Activated T-cell treated with anti-CD3 and anti-CD28 coated beads, Interleukin-2, amount 50 U/mL, for 24 hours (primary cell): ENCODE results near the gene PLXNB3.

Experiments used
- DNase-seq: peaks from one replicate; pipeline ENCODE4 v3.0.0-alpha.2; 2020
- H3K27ac Mint-ChIP-seq: 2 replicates; pipeline ENCODE4 v1.8.0; 2020; ENCODE audit warnings: mild to moderate bottlenecking, mixed read lengths
- H3K27me3 Mint-ChIP-seq: 2 replicates; pipeline ENCODE4 v1.8.0; 2020; ENCODE audit warnings: mixed read lengths
- H3K36me3 Mint-ChIP-seq: 2 replicates; pipeline ENCODE4 v1.8.0; 2020; ENCODE audit warnings: low read depth, mixed read lengths
- H3K4me1 Mint-ChIP-seq: 2 replicates; pipeline ENCODE4 v1.8.0; 2020; ENCODE audit warnings: low read depth, mixed read lengths
- H3K4me3 Mint-ChIP-seq: 2 replicates; pipeline ENCODE4 v1.8.0; 2020; ENCODE audit warnings: mild to moderate bottlenecking, moderate library complexity, mixed read lengths
- H3K9me3 Mint-ChIP-seq: 2 replicates; pipeline ENCODE4 v1.8.0; 2020; ENCODE audit warnings: mixed read lengths

Gene PLXNB3

GRCh38 chrX:153772316-153773217 is 8.5 kb downstream of the PLXNB3 start:
- peaks cover 9% of the 10 kb centered on the region for H3K27me3 Mint-ChIP-seq
- no peak overlapping the region for H3K4me3 Mint-ChIP-seq
- H3K9me3 Mint-ChIP-seq = no peaks in the 10 kb centered on the region
- no peak overlapping the region for H3K27ac Mint-ChIP-seq
- no peaks in the 10 kb centered on the region for H3K36me3 Mint-ChIP-seq
- DNase-seq = no peak
- H3K4me1 Mint-ChIP-seq = peaks cover 3% of the 10 kb centered on the region

DNA sequence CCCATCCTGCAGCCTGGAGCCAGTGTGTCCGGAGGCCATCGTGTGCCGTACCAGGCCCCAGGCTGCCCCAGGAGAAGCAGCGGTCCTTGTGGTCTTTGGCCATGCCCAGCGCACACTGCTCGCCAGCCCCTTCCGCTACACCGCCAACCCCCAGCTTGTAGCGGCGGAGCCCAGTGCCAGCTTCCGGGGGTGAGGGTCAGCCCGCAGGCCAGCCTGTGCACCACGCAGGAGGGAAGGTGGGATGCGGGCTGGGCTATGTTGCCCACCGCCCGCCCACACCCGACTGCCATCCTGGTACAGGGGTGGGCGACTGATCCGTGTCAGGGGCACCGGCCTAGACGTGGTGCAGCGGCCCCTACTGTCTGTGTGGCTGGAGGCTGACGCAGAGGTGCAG is 9.2 kb downstream of the PLXNB3 start:
- H3K4me3 Mint-ChIP-seq = no peak overlapping the region
- no peak overlapping the region for H3K27ac Mint-ChIP-seq
- H3K9me3 Mint-ChIP-seq = no peaks in the 10 kb centered on the region
- peaks cover 14% of the 10 kb centered on the region for H3K27me3 Mint-ChIP-seq
- no peak for DNase-seq
- no peaks in the 10 kb centered on the region for H3K36me3 Mint-ChIP-seq
- no peaks in the 10 kb centered on the region for H3K4me1 Mint-ChIP-seq

DNA sequence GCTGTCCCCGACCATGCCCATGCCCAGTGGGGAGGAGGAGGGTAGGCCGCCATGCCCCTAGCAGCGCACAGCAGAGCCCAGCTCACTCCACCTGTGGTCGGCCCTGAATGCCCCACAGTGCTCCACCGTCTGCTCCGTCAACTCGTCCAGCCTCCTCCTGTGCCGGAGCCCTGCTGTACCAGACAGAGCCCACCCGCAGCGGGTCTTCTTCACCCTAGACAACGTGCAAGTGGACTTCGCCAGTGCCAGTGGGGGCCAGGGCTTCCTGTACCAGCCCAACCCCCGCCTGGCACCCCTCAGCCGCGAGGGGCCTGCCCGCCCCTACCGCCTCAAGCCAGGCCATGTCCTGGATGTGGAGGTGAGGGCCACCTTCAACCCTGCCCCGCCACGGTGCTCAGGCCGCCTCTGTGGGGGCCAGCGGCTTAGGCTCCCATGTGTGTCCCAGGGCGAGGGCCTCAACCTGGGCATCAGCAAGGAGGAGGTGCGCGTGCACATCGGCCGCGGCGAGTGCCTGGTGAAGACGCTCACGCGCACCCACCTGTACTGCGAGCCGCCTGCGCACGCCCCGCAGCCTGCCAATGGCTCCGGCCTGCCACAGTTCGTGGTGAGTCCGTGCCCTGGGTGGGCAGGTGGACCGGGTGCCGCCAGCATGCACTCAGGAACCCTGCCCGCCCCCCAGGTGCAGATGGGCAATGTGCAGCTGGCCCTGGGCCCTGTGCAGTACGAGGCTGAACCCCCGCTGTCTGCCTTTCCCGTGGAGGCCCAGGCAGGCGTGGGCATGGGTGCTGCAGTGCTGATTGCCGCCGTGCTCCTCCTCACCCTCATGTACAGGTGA is 9.9 kb downstream of the PLXNB3 start:
- peaks cover 14% of the 10 kb centered on the region for H3K27me3 Mint-ChIP-seq
- H3K4me3 Mint-ChIP-seq = no peak overlapping the region
- H3K4me1 Mint-ChIP-seq = no peaks in the 10 kb centered on the region
- no peak overlapping the region for H3K27ac Mint-ChIP-seq
- no peaks in the 10 kb centered on the region for H3K36me3 Mint-ChIP-seq
- no peaks in the 10 kb centered on the region for H3K9me3 Mint-ChIP-seq
- no peak for DNase-seq

- Mint-ChIP-seq H3K36me3 (no peaks in the 10 kb centered on the region), H3K4me3 (no peak overlapping the region), H3K9me3 (no peaks in the 10 kb centered on the region), H3K4me1 (no peaks in the 10 kb centered on the region), H3K27me3 (peaks cover 14% of the 10 kb centered on the region), H3K27ac (no peak overlapping the region)
- no peak for DNase-seq
Observed at GRCh38 chrX:153774576-153775292, 10.7 kb downstream of the PLXNB3 start.

GRCh38 chrX:153775293-153776119 is 11.5 kb downstream of the PLXNB3 start:
- Mint-ChIP-seq H3K36me3 (no peaks in the 10 kb centered on the region), H3K9me3 (no peaks in the 10 kb centered on the region), H3K4me1 (peaks cover 3% of the 10 kb centered on the region), H3K4me3 (no peak overlapping the region), H3K27ac (no peak overlapping the region), H3K27me3 (peaks cover 17% of the 10 kb centered on the region)
- DNase-seq = no peak

- no peak for DNase-seq
- Mint-ChIP-seq H3K27ac (no peak overlapping the region), H3K36me3 (no peaks in the 10 kb centered on the region), H3K27me3 (peaks cover 17% of the 10 kb centered on the region), H3K9me3 (no peaks in the 10 kb centered on the region), H3K4me1 (peaks cover 3% of the 10 kb centered on the region), H3K4me3 (no peak overlapping the region)
Observed at GRCh38 chrX:153776120-153776599, 12.1 kb downstream of the PLXNB3 start.

GRCh38 chrX:153776611-153777045 is 12.6 kb downstream of the PLXNB3 start:
- H3K4me3 Mint-ChIP-seq = no peak overlapping the region
- H3K27me3 Mint-ChIP-seq = peaks cover 17% of the 10 kb centered on the region
- H3K36me3 Mint-ChIP-seq = no peaks in the 10 kb centered on the region
- H3K4me1 Mint-ChIP-seq = peaks cover 3% of the 10 kb centered on the region
- H3K9me3 Mint-ChIP-seq = no peaks in the 10 kb centered on the region
- H3K27ac Mint-ChIP-seq = no peak overlapping the region
- no peak for DNase-seq

DNA sequence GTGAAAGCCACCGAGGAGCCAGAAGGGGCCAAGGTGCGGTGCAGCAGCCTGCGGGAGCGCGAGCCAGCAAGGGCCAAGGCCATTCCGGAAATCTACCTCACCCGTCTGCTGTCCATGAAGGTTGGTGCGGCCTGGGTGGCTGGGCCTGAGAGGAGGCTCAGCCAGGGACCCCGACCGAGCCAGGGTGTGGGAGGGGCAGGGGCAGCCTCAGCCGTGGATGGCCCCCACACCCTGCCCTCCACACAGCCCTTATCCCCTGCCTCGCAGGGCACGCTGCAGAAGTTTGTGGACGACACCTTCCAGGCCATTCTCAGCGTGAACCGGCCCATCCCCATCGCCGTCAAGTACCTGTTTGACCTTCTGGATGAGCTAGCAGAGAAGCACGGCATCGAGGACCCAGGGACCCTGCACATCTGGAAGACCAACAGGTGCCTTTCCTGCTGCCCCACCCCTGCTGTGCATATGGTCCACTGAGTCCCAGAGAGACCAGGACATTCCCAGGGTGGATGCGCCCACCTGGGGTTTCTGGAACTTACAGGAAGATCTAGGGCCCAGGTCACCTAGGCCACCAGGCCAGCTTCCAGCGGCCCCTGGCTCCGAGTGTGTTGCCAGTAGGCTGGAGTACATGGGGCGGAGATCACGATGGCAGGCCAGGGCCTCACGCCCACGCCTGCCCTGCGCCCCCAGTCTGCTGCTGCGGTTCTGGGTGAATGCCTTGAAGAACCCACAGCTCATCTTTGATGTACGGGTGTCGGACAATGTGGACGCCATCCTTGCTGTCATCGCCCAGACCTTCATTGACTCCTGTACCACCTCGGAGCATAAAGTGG is 13.4 kb downstream of the PLXNB3 start:
- H3K9me3 Mint-ChIP-seq = no peaks in the 10 kb centered on the region
- H3K27ac Mint-ChIP-seq = no peak overlapping the region
- no peaks in the 10 kb centered on the region for H3K36me3 Mint-ChIP-seq
- H3K27me3 Mint-ChIP-seq = peaks cover 13% of the 10 kb centered on the region
- H3K4me3 Mint-ChIP-seq = no peak overlapping the region
- H3K4me1 Mint-ChIP-seq = peaks cover 3% of the 10 kb centered on the region
- DNase-seq = no peak

- no peak for DNase-seq
- Mint-ChIP-seq H3K9me3 (no peaks in the 10 kb centered on the region), H3K36me3 (no peaks in the 10 kb centered on the region), H3K27ac (no peak overlapping the region), H3K4me1 (peaks cover 3% of the 10 kb centered on the region), H3K4me3 (no peak overlapping the region), H3K27me3 (peaks cover 13% of the 10 kb centered on the region)
Observed at GRCh38 chrX:153778181-153778580, 14.1 kb downstream of the PLXNB3 start.

GRCh38 chrX:153778684-153779101 is 14.6 kb downstream of the PLXNB3 start:
- Mint-ChIP-seq H3K4me3 (no peak overlapping the region), H3K36me3 (no peaks in the 10 kb centered on the region), H3K27ac (no peak overlapping the region), H3K27me3 (peaks cover 17% of the 10 kb centered on the region), H3K4me1 (peaks cover 3% of the 10 kb centered on the region), H3K9me3 (no peaks in the 10 kb centered on the region)
- no peak for DNase-seq

DNA sequence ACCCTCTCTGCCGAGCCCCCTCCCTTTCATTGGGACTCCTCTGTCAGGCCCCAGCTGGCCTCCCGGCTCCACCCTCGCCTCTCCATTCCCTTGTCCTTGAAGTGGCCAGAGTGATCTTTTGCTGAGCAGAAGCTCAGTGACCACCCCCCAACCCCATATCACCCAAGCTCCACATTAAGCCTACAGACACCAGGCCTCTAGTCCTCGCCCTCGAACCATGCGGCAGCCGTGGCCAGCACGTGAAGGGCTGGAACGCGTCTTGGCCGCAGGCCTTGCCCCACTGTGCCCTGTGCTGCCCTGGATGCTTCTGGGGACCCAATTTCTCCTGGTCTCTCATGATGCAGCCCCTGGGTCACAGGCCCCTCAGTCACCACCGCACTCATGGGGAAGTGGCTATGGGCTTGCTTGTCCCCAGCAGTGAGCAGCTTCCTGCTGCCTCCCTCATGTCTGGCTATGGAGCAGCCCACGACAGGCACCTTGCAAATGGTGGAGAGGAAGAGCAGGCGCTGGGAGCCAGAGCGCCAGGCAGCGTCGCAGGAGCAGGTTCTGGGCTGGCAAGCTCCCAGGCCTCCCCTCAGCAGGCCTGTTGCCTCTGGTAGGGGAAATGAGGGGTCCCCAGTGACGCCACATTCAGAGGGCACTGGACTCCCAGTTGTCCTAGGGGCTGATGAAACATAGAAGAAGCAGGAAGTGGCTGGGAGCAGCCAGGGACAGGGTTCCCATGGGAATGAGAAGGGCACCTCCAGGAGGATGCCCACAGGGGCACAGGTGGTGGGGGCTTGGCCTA is 16.0 kb downstream of the PLXNB3 start:
- Mint-ChIP-seq H3K27ac (no peak overlapping the region), H3K27me3 (peaks cover 17% of the 10 kb centered on the region), H3K36me3 (peaks cover 5% of the 10 kb centered on the region)

GRCh38 chrX:153780678-153781427 is 16.8 kb downstream of the PLXNB3 start, which contains the start of gene SRPK3:
TSS of gene SRPK3 (plus strand) at chrX:153781041. CDS start at chrX:153781087, 46 bp downstream.
- Mint-ChIP-seq H3K4me1 (peaks cover 3% of the 10 kb centered on the region), H3K9me3 (no peaks in the 10 kb centered on the region), H3K4me3 (no peak within 1 kb of the TSS), H3K27ac (no peak within 1 kb of the TSS), H3K36me3 (peaks cover 11% of the 10 kb centered on the region), H3K27me3 (peaks cover 17% of the 10 kb centered on the region)
- DNase-seq = no peak

More for the DNA sequence above, 16.0 kb downstream of the PLXNB3 start:
- Mint-ChIP-seq H3K4me1 (peaks cover 3% of the 10 kb centered on the region), H3K9me3 (no peaks in the 10 kb centered on the region), H3K4me3 (no peak overlapping the region)
- DNase-seq = no peak
